Breast epithelium (tissue), 3 donors: ENCODE measurements around the gene SLK.

Experiments
- POLR2A ChIP-seq: fragments of 450-650 bp; IDR thresholded peaks from one replicate; pipeline ENCODE4 v1.6.1; 2016; ENCODE audit warnings: antibody characterized with exemption, mild to moderate bottlenecking, moderate library complexity
- POLR2AphosphoS5 ChIP-seq, 3 donors: sonication (generic); formaldehyde crosslinking; IDR thresholded peaks; one replicate each; pipeline ENCODE4 v1.6.1; 2017; ENCODE audit warnings: antibody characterized with exemption in 3 of 3
- TF ChIP-seq, protein P1 (sequence below), 3 donors: fragments of 450-650 bp; IDR thresholded peaks; one replicate each; pipeline ENCODE4 v1.5.1; 2016 to 2017; ENCODE audit warnings: antibody characterized with exemption in 3 of 3, mild to moderate bottlenecking in 3 of 3, moderate library complexity in 3 of 3

DNA sequence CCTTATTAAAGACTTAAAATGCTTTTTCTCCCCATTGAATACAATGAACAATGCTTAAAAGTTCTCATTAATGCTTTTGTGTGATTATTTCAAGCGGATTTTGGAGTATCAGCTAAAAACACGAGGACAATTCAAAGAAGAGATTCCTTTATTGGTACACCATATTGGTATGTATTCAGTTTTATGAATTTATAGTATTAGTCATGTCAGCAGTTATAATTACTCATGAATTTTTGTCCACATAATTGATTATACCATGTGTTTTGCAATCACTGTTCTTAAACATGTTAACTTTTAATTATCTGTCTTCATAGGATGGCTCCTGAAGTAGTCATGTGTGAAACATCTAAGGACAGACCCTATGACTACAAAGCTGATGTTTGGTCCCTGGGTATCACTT is 31.9 kb downstream of the SLK start:
- TF ChIP-seq, protein P1, sequence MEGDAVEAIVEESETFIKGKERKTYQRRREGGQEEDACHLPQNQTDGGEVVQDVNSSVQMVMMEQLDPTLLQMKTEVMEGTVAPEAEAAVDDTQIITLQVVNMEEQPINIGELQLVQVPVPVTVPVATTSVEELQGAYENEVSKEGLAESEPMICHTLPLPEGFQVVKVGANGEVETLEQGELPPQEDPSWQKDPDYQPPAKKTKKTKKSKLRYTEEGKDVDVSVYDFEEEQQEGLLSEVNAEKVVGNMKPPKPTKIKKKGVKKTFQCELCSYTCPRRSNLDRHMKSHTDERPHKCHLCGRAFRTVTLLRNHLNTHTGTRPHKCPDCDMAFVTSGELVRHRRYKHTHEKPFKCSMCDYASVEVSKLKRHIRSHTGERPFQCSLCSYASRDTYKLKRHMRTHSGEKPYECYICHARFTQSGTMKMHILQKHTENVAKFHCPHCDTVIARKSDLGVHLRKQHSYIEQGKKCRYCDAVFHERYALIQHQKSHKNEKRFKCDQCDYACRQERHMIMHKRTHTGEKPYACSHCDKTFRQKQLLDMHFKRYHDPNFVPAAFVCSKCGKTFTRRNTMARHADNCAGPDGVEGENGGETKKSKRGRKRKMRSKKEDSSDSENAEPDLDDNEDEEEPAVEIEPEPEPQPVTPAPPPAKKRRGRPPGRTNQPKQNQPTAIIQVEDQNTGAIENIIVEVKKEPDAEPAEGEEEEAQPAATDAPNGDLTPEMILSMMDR (IDR thresholded peaks at IDR 0.05) = no peak
- TF ChIP-seq POLR2A (no peak), POLR2AphosphoS5 (IDR thresholded peaks at IDR 0.05) (no peak)
